Upper lobe of left lung (tissue), 4 donors: ENCODE measurements around the gene SPEM3.

Source experiments
- POLR2A ChIP-seq, 4 donors: fragments of 450-650 bp; IDR thresholded peaks; one replicate each; pipeline ENCODE4 v1.5.1; 2016 to 2017; ENCODE audit warnings: antibody characterized with exemption in 4 of 4, mild to moderate bottlenecking in 2 of 4
- POLR2AphosphoS5 ChIP-seq, 2 donors: sonication (generic); formaldehyde crosslinking; IDR thresholded peaks; one replicate each; pipeline ENCODE4 v1.5.1; 2017; ENCODE audit warnings: antibody characterized with exemption in 2 of 2
- TF ChIP-seq, protein P1 (sequence below), 6 experiments: fragments of 450-650 bp in 4 of 6; fragments of 200-600 bp in 2 of 6; sonication (generic) in 2 of 6; IDR thresholded peaks; one replicate each; pipeline ENCODE4 v1.5.1; 2016 to 2019; ENCODE audit warnings: antibody characterized with exemption in 6 of 6

DNA sequence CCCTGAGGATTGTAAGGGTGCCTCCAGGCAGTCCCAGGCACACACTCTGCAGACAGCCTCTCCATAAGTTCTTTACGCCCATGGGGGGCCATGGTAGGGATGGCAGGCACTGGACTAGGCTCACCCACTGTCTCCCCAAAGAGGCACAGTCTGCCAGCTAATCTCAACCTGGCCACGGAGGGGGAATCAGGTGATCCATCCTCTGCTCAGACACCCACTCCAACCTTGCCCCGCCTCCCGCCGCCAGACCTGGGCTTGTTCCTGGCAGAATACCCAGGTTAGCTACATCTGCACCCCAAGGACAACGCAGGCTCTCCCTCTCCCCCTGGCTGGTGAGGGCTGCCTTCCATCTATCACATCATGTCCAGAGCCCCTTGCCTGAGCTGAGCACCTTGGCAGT lies 19.8 kb upstream of the SPEM3 start:
- TF ChIP-seq, protein P1, sequence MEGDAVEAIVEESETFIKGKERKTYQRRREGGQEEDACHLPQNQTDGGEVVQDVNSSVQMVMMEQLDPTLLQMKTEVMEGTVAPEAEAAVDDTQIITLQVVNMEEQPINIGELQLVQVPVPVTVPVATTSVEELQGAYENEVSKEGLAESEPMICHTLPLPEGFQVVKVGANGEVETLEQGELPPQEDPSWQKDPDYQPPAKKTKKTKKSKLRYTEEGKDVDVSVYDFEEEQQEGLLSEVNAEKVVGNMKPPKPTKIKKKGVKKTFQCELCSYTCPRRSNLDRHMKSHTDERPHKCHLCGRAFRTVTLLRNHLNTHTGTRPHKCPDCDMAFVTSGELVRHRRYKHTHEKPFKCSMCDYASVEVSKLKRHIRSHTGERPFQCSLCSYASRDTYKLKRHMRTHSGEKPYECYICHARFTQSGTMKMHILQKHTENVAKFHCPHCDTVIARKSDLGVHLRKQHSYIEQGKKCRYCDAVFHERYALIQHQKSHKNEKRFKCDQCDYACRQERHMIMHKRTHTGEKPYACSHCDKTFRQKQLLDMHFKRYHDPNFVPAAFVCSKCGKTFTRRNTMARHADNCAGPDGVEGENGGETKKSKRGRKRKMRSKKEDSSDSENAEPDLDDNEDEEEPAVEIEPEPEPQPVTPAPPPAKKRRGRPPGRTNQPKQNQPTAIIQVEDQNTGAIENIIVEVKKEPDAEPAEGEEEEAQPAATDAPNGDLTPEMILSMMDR (IDR thresholded peaks at IDR 0.05): no peak
- TF ChIP-seq POLR2A (IDR thresholded peaks at IDR 0.05) (no peak), POLR2AphosphoS5 (IDR thresholded peaks at IDR 0.05) (no peak)
